Activated CD4-positive, alpha-beta T cell treated with anti-CD3 and anti-CD28 coated beads, Interleukin-2, amount 50 U/mL, for 24 hours (primary cell): ENCODE data around the gene RBM4.
"Not testable (repeated sequence)": the region's sequence is repeated elsewhere in the genome, so short reads cannot be mapped to it uniquely, and the experiment has no call there.

ENCODE experiments used
- DNase-seq, 2 donors: peaks; one replicate each; pipeline ENCODE4 v3.0.0-alpha.2; 2020; ENCODE audit warnings: low read depth in 1 of 2, low spot score in 1 of 2

The RBM4 gene

GRCh38 chr11:66616379-66617154 lies 21.9 kb upstream of the RBM4 start, which contains the start of gene RBM14:
Gene RBM14, plus strand, starts transcription at chr11:66616630. Its CDS starts 91 bp downstream, at chr11:66616721.
- peak; percentile 91 to 99 for DNase-seq

GRCh38 chr11:66617155-66617834 lies 21.2 kb upstream of the RBM4 start:
- no peak for DNase-seq

DNA sequence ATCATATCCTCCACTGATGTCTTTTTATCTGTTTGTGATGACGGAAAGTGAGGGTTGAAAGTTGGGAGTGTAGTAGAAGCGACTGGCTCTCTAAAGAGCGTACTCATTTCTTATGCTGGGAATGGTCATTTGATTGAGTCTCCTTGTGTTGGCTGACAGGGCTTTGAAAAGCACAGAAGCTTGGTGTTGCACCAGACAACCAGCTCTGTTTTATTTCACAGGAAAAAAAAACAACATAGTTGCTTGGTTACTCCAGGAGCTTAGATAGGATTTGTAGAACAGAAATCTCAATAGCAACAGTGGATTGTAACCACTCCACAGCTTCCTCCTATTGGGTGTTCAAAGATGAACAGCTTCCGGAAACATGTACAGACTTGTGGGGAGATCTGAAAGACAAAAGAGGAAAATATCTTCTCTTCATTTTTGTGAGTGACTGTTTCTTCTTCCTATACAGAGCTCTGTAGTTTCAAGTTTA lies 19.4 kb upstream of the RBM4 start:
- DNase-seq, result no peak

GRCh38 chr11:66624450-66624849 lies 14.1 kb upstream of the RBM4 start:
- no peak for DNase-seq

DNA sequence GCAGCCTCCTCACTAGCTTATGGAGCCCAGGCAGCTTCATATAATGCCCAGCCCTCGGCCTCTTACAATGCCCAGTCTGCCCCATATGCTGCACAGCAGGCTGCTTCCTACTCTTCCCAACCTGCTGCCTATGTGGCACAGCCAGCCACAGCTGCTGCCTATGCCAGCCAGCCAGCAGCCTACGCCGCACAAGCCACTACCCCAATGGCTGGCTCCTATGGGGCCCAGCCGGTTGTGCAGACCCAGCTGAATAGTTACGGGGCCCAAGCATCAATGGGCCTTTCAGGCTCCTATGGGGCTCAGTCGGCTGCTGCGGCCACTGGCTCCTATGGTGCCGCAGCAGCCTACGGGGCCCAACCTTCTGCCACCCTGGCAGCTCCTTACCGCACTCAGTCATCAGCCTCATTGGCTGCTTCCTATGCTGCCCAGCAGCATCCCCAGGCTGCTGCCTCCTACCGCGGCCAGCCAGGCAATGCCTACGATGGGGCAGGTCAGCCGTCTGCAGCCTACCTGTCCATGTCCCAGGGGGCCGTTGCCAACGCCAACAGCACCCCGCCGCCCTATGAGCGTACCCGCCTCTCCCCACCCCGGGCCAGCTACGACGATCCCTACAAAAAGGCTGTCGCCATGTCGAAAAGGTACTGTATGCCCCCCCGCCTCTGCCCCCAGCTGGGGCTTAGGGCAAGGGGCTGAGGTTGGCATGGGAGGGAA lies 13.3 kb upstream of the RBM4 start:
- no peak for DNase-seq

- DNase-seq, result no peak
Observed at GRCh38 chr11:66625752-66626149, 12.8 kb upstream of the RBM4 start.

- no peak for DNase-seq
Observed at GRCh38 chr11:66626382-66626781, 12.1 kb upstream of the RBM4 start.

GRCh38 chr11:66626926-66627325 lies 11.6 kb upstream of the RBM4 start:
- no peak for DNase-seq

DNA sequence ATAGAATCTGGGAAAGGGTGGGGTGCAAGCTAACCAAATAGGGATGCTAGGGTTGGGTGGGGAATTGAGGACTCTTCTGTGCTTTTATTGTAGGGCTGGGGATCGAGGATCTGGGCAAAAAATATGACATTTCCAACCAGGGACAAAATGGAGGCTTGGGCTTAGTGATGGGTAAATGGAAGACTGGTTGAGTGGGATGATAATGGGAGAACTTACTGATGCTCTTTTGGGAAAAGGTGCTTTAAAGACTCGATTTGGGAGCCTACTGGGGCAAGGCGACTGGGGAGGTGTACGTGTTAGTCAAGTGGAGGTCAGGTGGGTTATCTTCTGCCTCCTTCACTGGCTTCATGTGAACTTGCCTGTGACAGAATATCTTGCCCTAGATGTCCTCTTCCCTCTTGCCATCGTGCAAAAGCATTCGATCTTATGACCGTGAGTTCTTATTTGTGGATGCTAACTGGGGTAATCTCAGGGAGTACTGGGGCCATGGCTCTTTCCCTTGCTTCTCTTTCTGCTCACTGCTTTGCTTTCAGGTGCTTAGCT lies 10.4 kb upstream of the RBM4 start:
- DNase-seq, result no peak

- DNase-seq, result no peak
Observed at GRCh38 chr11:66629356-66629755, 9.1 kb upstream of the RBM4 start.

DNA sequence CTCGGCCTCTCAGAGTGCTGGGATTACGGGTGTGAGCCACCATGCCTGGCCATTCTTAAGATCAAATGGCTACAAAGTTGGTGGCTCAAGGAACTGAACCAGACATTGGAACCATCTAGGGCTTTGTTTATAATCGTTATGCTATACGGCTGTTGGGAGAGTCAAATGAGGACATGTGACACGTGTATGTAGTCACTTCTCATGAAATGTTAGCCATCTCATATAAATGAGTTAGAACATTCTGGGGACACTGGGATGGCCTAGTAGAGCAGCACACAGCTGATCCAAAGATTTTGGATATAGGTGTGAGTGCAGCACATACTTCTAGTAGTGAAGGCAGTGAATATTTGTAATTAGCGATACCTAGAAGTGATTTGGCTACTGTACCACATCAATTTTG lies 6.6 kb upstream of the RBM4 start:
- DNase-seq, result no peak

DNA sequence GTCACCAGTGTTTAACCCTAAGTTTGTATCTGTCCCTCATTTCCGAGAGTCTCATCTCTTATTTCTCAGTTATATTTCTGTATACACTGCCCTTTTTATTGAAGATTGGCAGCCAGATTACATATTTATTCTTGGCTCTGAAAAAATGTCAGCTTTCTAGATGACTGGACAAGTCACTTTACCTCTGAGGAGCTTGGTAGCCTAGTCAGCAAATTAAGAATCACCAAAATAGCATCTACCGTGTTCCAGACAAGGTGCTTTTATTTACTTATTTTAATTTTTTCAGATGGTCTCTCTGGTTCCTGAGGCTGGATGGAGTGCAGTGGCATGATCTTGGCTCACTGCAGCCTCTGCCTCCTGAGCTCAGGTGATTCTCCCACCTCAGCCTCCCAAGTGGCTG lies 5.6 kb upstream of the RBM4 start:
- no peak for DNase-seq

DNA sequence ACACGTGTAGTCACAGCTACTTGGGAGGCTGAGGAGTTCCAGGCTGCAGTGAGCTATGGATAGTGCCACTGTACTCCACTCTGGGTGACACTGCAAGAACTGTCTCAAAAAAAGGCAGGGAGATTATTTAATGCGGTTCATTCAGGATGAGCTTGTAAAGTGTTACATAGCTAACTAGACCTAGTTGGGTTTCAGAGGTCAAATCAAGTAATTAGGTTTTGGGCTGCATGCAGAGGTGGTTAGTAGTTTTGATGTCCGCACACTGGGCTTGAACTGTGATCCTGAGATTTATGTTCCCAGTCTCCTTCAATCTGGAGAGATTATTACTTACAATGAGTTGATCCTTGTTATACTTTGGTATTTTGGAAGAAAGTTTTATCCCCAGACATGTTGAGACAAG lies 2.1 kb upstream of the RBM4 start:
- no peak for DNase-seq

- DNase-seq, result no peak
Observed at GRCh38 chr11:66637557-66638176, 836 bp upstream of the RBM4 start.

DNA sequence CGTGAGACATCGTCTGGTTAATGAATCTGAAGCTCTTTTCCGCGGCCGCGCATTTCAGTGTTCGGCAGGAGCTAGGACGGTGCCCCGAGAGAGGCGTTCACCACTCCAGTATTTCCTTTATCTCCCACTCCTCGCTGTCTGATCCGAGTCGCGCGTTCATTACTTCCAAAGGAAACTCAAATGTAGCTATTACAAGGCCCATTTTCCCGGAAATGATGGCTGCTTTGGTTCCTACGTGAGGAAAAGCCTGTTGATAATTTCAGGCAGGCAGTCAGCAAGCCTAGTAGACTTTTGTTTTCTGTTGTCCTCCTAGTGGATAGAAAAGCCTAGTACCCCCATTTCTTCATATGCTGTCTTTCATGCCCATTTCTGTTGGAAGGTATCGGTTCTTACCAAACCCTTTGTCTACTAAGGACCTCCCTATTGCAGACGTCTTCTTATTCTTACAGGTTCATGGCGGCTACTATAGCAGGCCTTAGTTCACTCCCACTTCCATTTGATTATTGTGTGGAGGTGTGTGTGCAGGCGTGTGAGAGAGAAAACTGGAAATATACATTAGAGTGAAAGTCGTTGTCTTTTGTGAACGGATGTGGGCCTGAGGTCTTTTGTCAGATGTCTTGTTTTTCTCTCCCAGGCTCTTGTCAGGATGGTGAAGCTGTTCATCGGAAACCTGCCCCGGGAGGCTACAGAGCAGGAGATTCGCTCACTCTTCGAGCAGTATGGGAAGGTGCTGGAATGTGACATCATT lies 737 bp downstream of the RBM4 start:
- peak in 1 of 2 donors; percentile 21 for DNase-seq

- not testable (repeated sequence) for DNase-seq
Observed at GRCh38 chr11:66639814-66640340, 1.4 kb downstream of the RBM4 start.

- no peak for DNase-seq
Observed at GRCh38 chr11:66641834-66642233, 3.3 kb downstream of the RBM4 start.

GRCh38 chr11:66643745-66644437 lies 5.4 kb downstream of the RBM4 start:
- DNase-seq, result no peak

DNA sequence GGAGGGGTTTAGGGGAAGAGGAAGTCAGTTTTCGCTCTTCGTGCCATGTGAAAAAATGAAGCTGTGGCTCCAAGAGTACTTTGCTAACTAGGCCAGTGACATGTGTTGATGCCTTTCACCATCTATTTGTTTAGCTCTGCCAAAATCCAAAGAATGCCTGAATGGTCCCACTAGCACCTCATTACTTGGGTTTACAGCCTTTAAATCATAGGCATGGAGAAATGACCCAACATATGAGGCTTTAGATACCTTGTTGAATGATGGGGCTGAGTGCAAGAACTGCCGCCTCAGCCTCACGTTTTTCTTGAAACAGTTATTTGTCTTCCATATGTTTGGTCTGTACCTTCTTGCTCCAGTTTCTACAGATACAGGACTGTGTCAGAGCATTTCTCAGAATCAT lies 8.3 kb downstream of the RBM4 start:
- DNase-seq, result no peak

DNA sequence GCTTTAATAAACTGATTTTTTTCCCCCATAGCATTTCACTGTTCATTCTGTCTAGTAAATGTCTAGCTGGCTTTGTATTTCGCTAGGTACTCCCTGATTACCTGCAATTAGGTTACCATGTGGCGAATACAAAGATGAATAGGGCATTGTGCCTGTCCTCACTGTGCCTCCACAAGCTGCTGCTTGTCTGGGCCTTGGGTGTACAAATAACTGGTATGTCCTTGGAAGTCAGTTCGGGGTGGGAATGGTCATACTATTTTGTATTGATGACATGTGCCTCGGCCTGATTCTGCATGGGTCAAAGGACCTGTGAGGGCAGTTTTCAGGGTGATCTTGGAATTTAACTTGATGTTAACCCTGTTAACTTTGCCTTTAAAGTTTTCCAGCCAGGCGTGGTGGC lies 11.4 kb downstream of the RBM4 start:
- DNase-seq, result no peak
